SH-SY5Y (cell line): ENCODE measurements around the gene CAPN5.

Experiments used
- GATA2 ChIP-seq: IDR thresholded peaks from 2 replicates; pipeline ENCODE4 v1.6.1; 2011; ENCODE audit warnings: mild to moderate bottlenecking, low read depth, low read length
- GATA3 ChIP-seq: IDR thresholded peaks from 2 replicates; pipeline ENCODE4 v1.6.1; 2011; ENCODE audit warnings: low read depth, mild to moderate bottlenecking, low read length, moderate library complexity

DNA sequence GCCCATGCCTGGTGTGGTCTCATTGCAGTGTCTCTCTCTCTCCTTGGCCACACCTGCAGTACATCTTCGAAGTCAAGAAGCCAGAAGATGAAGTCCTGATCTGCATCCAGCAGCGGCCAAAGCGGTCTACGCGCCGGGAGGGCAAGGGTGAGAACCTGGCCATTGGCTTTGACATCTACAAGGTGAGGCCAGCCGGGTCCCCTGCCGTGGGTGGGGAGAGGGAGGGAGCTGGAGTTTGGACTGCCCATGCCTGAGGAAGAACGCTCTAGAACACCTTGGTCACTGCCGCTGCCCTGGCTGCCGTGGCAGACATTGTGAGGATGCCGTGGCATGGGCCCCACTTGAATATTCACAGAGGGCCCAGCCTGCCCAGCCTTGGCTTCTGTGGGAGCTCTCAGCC, 52.2 kb downstream of the CAPN5 start:
- TF ChIP-seq GATA2 = no peak
- TF ChIP-seq GATA3 = no peak
